ENCODE results near the gene PLXDC2. TPM values are rescaled to one million over a fixed set of nuclear protein-coding genes. Genes with fewer than 3 reads are reported as not detected.
"Not testable (repeated sequence)": the region's sequence is repeated elsewhere in the genome, so short reads cannot be mapped to it uniquely, and the experiment has no call there.

Gene PLXDC2
- total RNA-seq, 3 donors from 2014 or later (not counting 1 experiment from before 2014, with no cell fraction given), result 16.9 to 22.9 (median 21.6) TPM

GRCh38 chr10:20033476-20033875 lies 217.2 kb downstream of the PLXDC2 start:
- intact Hi-C loops (cut with micrococcal nuclease), result no loop called here
- H3K27ac ChIP-seq (ENCODE audit: low read length), result no peak overlapping the region
- no peak for TF ChIP-seq CTCF (IDR thresholded peaks at IDR 0.05)
- H3K4me1 ChIP-seq (ENCODE audit: control insufficient read depth, insufficient read depth, low read length), result no peaks in the 10 kb centered on the region
- ATAC-seq (no peak), DNase-seq (no peak)
- H3K4me3 ChIP-seq (ENCODE audit: low read length), result no peak overlapping the region
- Mint-ChIP-seq H3K27ac (no peak overlapping the region), H3K4me3 (no peak overlapping the region), H3K9me3 (no peaks in the 10 kb centered on the region), H3K4me1 (no peaks in the 10 kb centered on the region), H3K27me3 (ENCODE audit: low read depth in 2 of 2) (no peaks in the 10 kb centered on the region), H3K36me3 (no peaks in the 10 kb centered on the region)
- H3K36me3 ChIP-seq (ENCODE audit: control insufficient read depth, insufficient read depth, low read length), result no peaks in the 10 kb centered on the region
- WGBS (ENCODE audit: insufficient coverage), result no CpG with 5 or more reads among the region's 4 CpGs
- H3K9me3 ChIP-seq (ENCODE audit: control insufficient read depth, insufficient read depth, low read length), result no peaks in the 10 kb centered on the region
- no peaks in the 10 kb centered on the region for H3K27me3 ChIP-seq (ENCODE audit: control insufficient read depth, insufficient read depth, low read length)

- ATAC-seq, result no peak
- H3K27ac Mint-ChIP-seq, result no peak overlapping the region
- Histone ChIP-seq H3K36me3 (ENCODE audit: control insufficient read depth, insufficient read depth, low read length) (no peaks in the 10 kb centered on the region), H3K4me1 (ENCODE audit: control insufficient read depth, insufficient read depth, low read length) (no peaks in the 10 kb centered on the region), H3K27ac (ENCODE audit: low read length) (no peak overlapping the region), H3K4me3 (ENCODE audit: low read length) (no peak overlapping the region), H3K27me3 (ENCODE audit: control insufficient read depth, insufficient read depth, low read length) (no peaks in the 10 kb centered on the region), H3K9me3 (ENCODE audit: control insufficient read depth, insufficient read depth, low read length) (no peaks in the 10 kb centered on the region)
- no peak for DNase-seq
- peaks cover 0 to 4% of the 10 kb centered on the region in 2 donors for H3K4me1 Mint-ChIP-seq
- 100% methylated on average over 1 of the region's 2 CpGs for WGBS (ENCODE audit: insufficient coverage)
- H3K9me3 Mint-ChIP-seq, result no peaks in the 10 kb centered on the region
- no peaks in the 10 kb centered on the region for H3K27me3 Mint-ChIP-seq (ENCODE audit: low read depth in 2 of 2)
- TF ChIP-seq CTCF (IDR thresholded peaks at IDR 0.05), result no peak
- intact Hi-C loops (cut with micrococcal nuclease), result no loop called here
- H3K4me3 Mint-ChIP-seq, result no peak overlapping the region
- H3K36me3 Mint-ChIP-seq, result no peaks in the 10 kb centered on the region
These were observed 218.5 kb downstream of the PLXDC2 start for GRCh38 chr10:20034732-20035131.

GRCh38 chr10:20040012-20040411 lies 223.8 kb downstream of the PLXDC2 start:
- no peaks in the 10 kb centered on the region for H3K36me3 Mint-ChIP-seq
- Histone ChIP-seq H3K9me3 (ENCODE audit: control insufficient read depth, insufficient read depth, low read length) (no peaks in the 10 kb centered on the region), H3K27me3 (ENCODE audit: control insufficient read depth, insufficient read depth, low read length) (no peaks in the 10 kb centered on the region), H3K36me3 (ENCODE audit: control insufficient read depth, insufficient read depth, low read length) (no peaks in the 10 kb centered on the region), H3K27ac (ENCODE audit: low read length) (no peak overlapping the region), H3K4me3 (ENCODE audit: low read length) (no peak overlapping the region), H3K4me1 (ENCODE audit: control insufficient read depth, insufficient read depth, low read length) (no peaks in the 10 kb centered on the region)
- no peaks in the 10 kb centered on the region for H3K27me3 Mint-ChIP-seq (ENCODE audit: low read depth in 2 of 2)
- WGBS (ENCODE audit: insufficient coverage), result 93% methylated on average over 6 of the region's 6 CpGs
- H3K9me3 Mint-ChIP-seq, result no peaks in the 10 kb centered on the region
- DNase-seq, result no peak
- no peak overlapping the region for H3K27ac Mint-ChIP-seq
- peaks cover 0 to 9% of the 10 kb centered on the region in 2 donors for H3K4me1 Mint-ChIP-seq
- no peak for TF ChIP-seq CTCF (IDR thresholded peaks at IDR 0.05)
- intact Hi-C loops (cut with micrococcal nuclease), result no loop called here
- no peak for ATAC-seq
- H3K4me3 Mint-ChIP-seq, result no peak overlapping the region

- H3K4me1 ChIP-seq (ENCODE audit: control insufficient read depth, insufficient read depth, low read length), result no peaks in the 10 kb centered on the region
- H3K36me3 ChIP-seq (ENCODE audit: control insufficient read depth, insufficient read depth, low read length), result no peaks in the 10 kb centered on the region
- intact Hi-C loops (cut with micrococcal nuclease), result no loop called here
- no peaks in the 10 kb centered on the region for H3K9me3 ChIP-seq (ENCODE audit: control insufficient read depth, insufficient read depth, low read length)
- Mint-ChIP-seq H3K36me3 (no peaks in the 10 kb centered on the region), H3K4me3 (no peak overlapping the region), H3K27ac (no peak overlapping the region), H3K9me3 (no peaks in the 10 kb centered on the region), H3K4me1 (peaks cover 0 to 9% of the 10 kb centered on the region in 2 donors), H3K27me3 (ENCODE audit: low read depth in 2 of 2) (no peaks in the 10 kb centered on the region)
- no peak for TF ChIP-seq CTCF (IDR thresholded peaks at IDR 0.05)
- ATAC-seq (no peak), DNase-seq (no peak)
- no peak overlapping the region for H3K4me3 ChIP-seq (ENCODE audit: low read length)
- 90% methylated on average over 2 of the region's 3 CpGs for WGBS (ENCODE audit: insufficient coverage)
- H3K27me3 ChIP-seq (ENCODE audit: control insufficient read depth, insufficient read depth, low read length), result no peaks in the 10 kb centered on the region
- no peak overlapping the region for H3K27ac ChIP-seq (ENCODE audit: low read length)
These were observed 225.7 kb downstream of the PLXDC2 start for GRCh38 chr10:20041931-20042330.

- H3K27me3 ChIP-seq (ENCODE audit: control insufficient read depth, insufficient read depth, low read length); H3K27ac Mint-ChIP-seq; H3K9me3 ChIP-seq (ENCODE audit: control insufficient read depth, insufficient read depth, low read length); H3K27ac ChIP-seq (ENCODE audit: low read length); H3K4me1 Mint-ChIP-seq; H3K4me3 ChIP-seq (ENCODE audit: low read length); H3K4me3 Mint-ChIP-seq; ATAC-seq; H3K27me3 Mint-ChIP-seq (ENCODE audit: low read depth in 2 of 2); H3K9me3 Mint-ChIP-seq; H3K4me1 ChIP-seq (ENCODE audit: control insufficient read depth, insufficient read depth, low read length); H3K36me3 Mint-ChIP-seq; H3K36me3 ChIP-seq (ENCODE audit: control insufficient read depth, insufficient read depth, low read length); intact Hi-C loops (cut with micrococcal nuclease); DNase-seq: not testable (repeated sequence)
- WGBS (ENCODE audit: insufficient coverage), result 93% methylated on average over 5 of the region's 5 CpGs
These were observed 228.9 kb downstream of the PLXDC2 start for GRCh38 chr10:20045100-20045499.

All from natural killer cell (primary cell).